Measurements from ENCODE around the gene KRTAP2-3.
"Not testable (repeated sequence)": the region's sequence is repeated elsewhere in the genome, so short reads cannot be mapped to it uniquely, and the experiment has no call there.

The KRTAP2-3 gene, protein sequence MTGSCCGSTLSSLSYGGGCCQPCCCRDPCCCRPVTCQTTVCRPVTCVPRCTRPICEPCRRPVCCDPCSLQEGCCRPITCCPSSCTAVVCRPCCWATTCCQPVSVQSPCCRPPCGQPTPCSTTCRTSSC

DNA sequence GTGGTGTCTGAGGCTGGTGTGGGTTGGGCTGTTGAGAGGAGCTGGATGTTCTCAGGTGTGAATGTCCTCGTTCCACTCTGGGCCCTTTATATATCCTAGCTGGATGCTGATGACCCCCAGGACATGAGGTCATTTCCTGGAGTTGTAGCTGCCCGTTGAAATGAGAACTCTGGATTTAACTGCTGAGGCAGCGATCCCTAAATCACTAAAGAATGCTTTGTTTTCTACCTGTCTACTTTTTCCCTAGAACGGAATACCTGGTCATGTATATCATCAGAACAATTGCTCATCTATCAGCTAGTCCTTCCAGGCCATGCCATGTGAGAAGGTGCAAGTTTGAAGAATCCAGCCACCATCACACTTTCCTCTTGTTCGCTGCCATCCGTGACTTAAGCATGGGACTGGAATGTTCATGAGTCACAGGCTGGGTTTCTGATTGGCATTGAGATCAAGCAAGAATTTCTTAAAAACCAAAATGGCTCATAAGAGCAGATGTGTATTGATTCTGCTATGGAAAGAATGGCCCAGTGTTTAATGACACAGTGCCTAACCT, at the start of gene KRTAP2-3:
TSS of gene KRTAP2-3 (minus strand) at position 63 of the 553 bp plus-strand sequence. CDS start 64 bp downstream, outside the sequence.
- ATAC-seq (peak; percentile 13), DNase-seq (ENCODE audit: low spot score in 2 of 2) (no peak)
- H3K9me3 Mint-ChIP-seq = peaks cover 2% of the 10 kb centered on the region
- H3K4me1 Mint-ChIP-seq = peaks cover 5% of the 10 kb centered on the region
- no peak within 1 kb of the TSS for H3K4me3 Mint-ChIP-seq
- no peaks in the 10 kb centered on the region for H3K36me3 Mint-ChIP-seq
- H3K27ac Mint-ChIP-seq = no peak within 1 kb of the TSS

DNA sequence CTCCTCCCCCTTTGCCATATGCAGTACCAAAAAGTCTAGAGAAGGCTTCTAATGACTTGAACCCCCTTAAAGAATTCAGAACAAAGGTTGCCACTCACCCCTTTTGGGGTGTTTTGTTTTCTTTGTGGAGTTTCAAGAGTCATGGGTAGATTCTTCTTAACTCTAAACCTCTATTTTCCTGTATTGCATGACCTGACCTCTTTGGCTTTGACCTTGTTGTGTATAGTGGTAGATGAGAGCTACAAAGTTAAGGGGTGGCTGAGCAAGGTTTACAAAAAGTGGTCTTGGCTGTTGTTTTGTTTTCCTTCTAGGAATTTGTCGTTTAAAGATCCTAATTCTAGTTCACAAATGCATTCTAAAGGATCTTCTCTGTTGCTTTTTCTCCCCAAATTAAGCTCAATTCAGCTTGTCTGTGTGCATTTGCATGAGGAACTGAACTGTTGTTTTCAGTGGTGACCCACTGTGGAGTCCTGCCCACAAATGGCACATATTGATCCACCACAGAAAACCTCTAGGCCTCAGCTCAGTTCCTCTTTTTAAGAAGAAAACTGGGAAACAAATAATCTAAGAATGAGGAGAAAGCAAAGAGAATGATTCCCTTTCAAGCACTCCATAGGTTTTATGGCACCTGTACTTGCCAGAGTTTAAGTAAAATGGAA, 48.9 kb upstream of the KRTAP2-3 start:
- not testable (repeated sequence) for H3K4me3 Mint-ChIP-seq, H3K27ac Mint-ChIP-seq

DNA sequence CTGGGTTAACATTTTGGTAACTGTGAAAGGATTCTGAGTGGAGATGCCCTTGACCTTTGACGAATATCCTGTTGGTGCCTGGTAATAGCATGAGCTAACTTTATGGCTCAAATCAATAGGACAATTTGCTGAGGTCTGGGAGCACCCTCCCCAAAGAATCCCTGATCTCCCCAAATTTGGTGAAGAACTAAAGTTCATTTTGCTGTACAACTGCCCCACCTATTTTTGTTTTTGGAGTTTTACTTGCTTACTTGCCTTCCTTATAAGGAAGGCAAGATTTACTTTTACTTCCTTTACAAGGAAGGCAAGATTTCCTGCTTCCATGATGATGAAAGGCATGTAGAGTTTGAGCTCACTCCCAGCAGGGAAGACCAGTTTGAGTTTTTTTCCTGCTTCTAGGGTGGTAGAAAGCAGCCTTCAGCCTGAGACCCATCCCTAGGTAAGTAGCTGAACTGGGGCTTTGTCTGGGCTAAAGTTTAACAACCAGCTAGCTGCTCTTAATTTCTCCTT, 48.1 kb upstream of the KRTAP2-3 start:
- ATAC-seq = no peak
- Mint-ChIP-seq H3K27ac (no peak overlapping the region), H3K4me3 (no peak overlapping the region), H3K9me3 (no peaks in the 10 kb centered on the region), H3K36me3 (no peaks in the 10 kb centered on the region), H3K4me1 (no peaks in the 10 kb centered on the region)
- no peak for DNase-seq (ENCODE audit: low spot score in 2 of 2)

More for the DNA sequence above, 48.9 kb upstream of the KRTAP2-3 start:
- DNase-seq (ENCODE audit: low spot score in 2 of 2); H3K4me1 Mint-ChIP-seq; H3K9me3 Mint-ChIP-seq; ATAC-seq; H3K36me3 Mint-ChIP-seq: not testable (repeated sequence)

DNA sequence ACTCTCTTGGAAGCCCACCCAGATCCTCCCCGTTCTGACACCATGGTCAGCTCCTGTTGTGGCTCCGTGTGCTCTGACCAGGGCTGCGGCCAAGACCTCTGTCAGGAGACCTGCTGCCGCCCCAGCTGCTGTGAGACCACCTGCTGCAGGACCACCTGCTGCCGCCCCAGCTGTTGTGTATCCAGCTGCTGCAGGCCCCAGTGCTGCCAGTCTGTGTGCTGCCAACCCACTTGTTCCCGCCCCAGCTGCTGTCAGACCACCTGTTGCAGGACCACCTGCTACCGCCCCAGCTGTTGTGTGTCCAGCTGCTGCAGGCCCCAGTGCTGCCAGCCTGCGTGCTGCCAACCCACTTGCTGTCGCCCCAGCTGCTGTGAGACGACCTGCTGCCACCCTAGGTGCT, 45.4 kb upstream of the KRTAP2-3 start, which contains the start of gene KRTAP4-9:
TSS of gene KRTAP4-9 (plus strand) at position 43 of the 400 bp plus-strand sequence. CDS start at position 43, 0 bp downstream.
- not testable (repeated sequence) for H3K4me3 Mint-ChIP-seq; ATAC-seq; H3K27ac Mint-ChIP-seq; H3K4me1 Mint-ChIP-seq; H3K9me3 Mint-ChIP-seq; H3K36me3 Mint-ChIP-seq; DNase-seq (ENCODE audit: low spot score in 2 of 2)

DNA sequence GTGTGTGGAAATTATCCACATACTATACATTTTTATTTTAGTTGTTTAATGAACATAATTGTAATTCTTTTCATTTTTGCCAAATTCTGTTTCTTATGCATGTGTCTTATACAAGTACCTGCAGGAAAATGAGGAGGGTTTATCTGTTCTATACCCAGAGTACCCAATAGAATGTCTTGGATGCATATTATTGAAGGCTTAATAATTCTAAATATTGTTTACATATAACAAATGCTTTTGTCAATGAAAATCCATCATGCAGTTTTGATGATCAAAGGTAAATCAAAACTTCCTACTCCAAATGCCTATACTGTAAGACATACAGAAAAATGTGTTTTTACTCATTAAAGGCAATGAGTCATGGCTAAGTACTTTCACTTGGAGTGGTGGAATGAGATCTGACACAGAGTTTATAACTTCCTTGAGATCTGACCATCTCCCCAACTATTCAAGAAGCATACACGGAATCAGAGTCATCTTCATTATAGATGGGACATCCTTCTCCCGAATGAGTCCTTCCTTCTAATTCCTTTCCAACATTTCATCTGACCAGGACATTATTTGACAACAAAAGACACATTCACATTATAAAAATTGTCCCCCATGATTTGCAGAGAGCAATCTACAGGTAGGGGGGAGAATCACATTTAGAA, 44.6 kb upstream of the KRTAP2-3 start:
- ATAC-seq; H3K27ac Mint-ChIP-seq; H3K4me3 Mint-ChIP-seq; H3K9me3 Mint-ChIP-seq; H3K36me3 Mint-ChIP-seq; DNase-seq (ENCODE audit: low spot score in 2 of 2); H3K4me1 Mint-ChIP-seq: not testable (repeated sequence)

DNA sequence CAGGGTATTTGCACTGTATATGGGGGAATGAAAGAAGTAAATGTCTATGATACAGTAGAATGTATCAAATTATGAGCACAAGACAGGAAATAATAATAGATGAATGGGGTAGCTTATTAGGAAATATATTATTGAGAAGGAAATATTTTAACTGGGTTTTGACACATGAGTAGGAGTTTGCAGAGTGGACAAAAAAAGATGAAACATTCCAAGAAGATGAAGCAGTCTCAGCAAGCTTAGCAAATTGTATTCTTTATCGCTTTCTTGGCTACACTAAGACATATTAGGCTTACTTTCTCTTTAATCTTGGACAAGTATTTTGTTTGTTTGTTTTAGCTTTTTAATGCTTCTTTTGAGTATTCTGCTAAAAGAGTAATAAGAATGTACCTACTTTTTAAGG, 44.0 kb upstream of the KRTAP2-3 start:
- Mint-ChIP-seq H3K36me3 (no peaks in the 10 kb centered on the region), H3K9me3 (no peaks in the 10 kb centered on the region), H3K27ac (no peak overlapping the region), H3K4me1 (no peaks in the 10 kb centered on the region), H3K4me3 (no peak overlapping the region)
- ATAC-seq = no peak
- DNase-seq (ENCODE audit: low spot score in 2 of 2) = no peak

DNA sequence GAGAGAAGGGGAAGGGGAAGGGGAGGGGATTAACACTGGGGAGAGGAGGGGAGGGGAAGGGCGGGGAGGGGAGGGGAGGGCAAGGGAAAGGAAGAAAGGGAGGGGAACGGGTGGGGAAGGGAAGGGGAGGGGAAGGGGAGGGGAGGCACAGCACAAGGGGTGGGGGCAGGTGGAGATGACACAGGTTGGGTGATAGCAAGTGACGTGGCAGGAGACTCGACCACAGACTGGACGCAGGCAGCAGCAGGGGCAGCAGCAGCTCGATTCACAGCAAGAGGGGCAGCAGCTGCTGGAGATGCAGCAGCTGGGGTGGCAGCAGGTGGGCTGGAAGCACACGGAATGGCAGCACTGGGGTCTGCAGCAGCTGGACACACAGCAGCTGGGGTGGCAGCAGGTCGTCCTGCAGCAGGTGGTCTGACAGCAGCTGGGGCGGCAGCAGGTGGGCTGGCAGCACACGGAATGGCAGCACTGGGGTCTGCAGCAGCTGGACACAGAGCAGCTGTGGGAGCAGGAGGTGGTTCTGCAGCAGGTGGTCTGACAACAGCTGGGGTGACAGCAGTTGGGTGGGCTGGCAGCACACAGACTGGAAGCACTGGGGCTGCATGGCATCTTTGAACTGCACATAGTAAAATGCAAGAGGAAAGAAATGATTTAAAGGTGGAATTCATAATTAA, 41.8 kb upstream of the KRTAP2-3 start, which contains the start of gene KRTAP4-16:
TSS of gene KRTAP4-16 (minus strand) at position 624 of the 674 bp plus-strand sequence. CDS start at position 624, 0 bp downstream.
- Mint-ChIP-seq H3K4me3 (no peak within 1 kb of the TSS), H3K9me3 (no peaks in the 10 kb centered on the region), H3K27ac (no peak within 1 kb of the TSS), H3K4me1 (no peaks in the 10 kb centered on the region), H3K36me3 (no peaks in the 10 kb centered on the region)
- no peak for ATAC-seq
- no peak for DNase-seq (ENCODE audit: low spot score in 2 of 2)

DNA sequence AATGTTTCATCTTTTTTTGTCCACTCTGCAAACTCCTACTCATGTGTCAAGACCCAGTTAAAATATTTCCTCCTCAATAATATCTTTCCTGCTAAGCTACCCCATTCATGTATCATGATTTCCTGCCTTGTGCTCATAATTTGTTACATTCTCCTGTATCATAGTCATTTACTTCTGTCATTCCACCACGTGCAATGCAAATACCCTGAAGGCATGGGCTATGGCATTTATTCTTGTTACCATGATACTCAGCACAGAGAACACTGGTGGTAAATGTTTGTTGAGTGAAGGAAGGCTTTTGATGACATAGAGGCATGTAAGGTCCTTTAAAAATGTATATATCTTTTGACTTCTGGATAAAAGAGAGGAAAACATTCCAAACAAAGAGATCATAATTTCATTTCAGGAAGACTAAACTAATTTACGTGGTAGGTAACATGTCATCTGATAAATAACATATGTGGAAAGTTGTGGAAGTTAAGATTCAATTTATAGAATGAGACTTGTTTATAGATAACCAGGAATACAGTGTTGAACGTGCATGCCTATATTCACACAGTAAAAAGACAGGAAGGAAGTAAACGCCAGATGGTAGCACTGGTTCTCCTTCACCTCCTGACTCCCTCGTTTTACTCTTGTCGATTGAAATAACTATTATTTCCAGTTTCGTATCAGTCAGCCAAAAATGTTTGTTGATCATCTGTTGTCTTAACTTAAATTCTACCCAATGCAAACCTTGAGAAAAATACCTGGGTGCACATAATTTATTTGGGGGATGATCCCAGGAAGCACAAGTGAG, 40.0 kb upstream of the KRTAP2-3 start:
- not testable (repeated sequence) for DNase-seq (ENCODE audit: low spot score in 2 of 2); ATAC-seq; H3K4me3 Mint-ChIP-seq; H3K9me3 Mint-ChIP-seq; H3K27ac Mint-ChIP-seq; H3K36me3 Mint-ChIP-seq; H3K4me1 Mint-ChIP-seq

DNA sequence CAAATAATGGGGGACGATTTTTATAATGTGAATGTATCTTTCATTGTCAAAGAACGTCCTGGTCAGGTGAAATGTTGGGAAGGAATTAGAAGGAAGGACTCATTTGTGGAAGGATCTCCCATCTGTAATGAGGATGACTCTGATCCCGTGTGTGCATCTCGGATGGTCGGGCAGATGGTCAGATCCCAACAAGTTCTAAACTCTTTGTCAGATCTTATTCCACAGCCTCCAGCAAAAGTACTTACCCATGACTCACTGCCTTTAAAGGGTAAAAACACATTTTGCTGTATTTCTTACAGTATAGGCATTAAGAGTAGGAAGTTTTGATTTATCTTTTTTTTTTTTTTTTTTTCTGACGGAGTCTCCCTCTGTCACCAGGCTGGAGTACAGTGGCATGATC, 38.6 kb upstream of the KRTAP2-3 start:
- H3K36me3 Mint-ChIP-seq = no peaks in the 10 kb centered on the region
- no peaks in the 10 kb centered on the region for H3K9me3 Mint-ChIP-seq
- DNase-seq (ENCODE audit: low spot score in 2 of 2) (no peak), ATAC-seq (no peak)
- H3K4me3 Mint-ChIP-seq = no peak overlapping the region
- no peaks in the 10 kb centered on the region for H3K4me1 Mint-ChIP-seq
- no peak overlapping the region for H3K27ac Mint-ChIP-seq

DNA sequence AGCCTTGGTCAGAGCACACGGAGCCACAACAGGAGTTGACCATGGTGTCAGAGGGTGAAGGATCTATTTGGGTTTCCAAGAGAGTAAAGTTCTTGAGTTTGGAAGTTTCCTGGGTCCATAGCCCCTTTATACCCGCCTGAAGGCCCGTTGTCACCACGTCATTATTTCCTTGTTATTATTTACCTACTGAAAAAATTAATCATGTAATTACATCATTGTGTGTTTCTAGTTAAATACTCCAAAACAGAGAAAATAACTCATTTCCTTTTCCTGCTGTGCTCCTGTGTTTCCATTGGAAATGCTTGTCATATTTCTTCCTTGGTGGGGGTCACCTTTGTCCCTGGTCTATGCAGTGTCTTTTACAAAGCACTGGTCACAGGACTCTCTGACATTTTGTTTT, 38.1 kb upstream of the KRTAP2-3 start, which contains the start of gene KRTAP4-8:
TSS of gene KRTAP4-8 (minus strand) at position 101 of the 400 bp plus-strand sequence. CDS start at position 43, 58 bp downstream.
- H3K9me3 Mint-ChIP-seq = no peaks in the 10 kb centered on the region

DNA sequence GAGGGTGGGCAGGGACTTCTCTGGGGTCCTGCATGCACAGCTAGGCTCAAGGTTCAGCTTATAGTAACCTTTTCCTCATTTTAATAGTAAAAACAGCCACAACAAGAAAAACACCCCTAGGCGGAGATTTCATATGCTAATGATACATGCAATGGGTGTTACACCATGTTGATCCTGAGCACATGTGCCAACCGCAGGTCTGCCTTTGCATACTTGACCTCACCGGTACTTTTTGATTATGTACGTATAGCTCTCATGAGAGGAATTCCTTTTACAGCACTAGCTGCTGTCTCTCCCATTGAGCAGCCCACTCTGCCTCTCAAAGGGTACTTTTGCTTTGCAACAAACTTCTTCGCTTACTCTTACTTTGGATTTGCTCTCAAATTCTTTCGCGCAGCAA, 36.1 kb upstream of the KRTAP2-3 start:
- H3K27ac Mint-ChIP-seq = no peak overlapping the region
- no peak for ATAC-seq
- H3K4me3 Mint-ChIP-seq = no peak overlapping the region

More for the DNA sequence above, 38.1 kb upstream of the KRTAP2-3 start, which contains the start of gene KRTAP4-8:
- Mint-ChIP-seq H3K36me3 (no peaks in the 10 kb centered on the region), H3K4me1 (no peaks in the 10 kb centered on the region), H3K27ac (no peak within 1 kb of the TSS), H3K4me3 (no peak within 1 kb of the TSS)
- ATAC-seq = no peak
- DNase-seq (ENCODE audit: low spot score in 2 of 2) = no peak

DNA sequence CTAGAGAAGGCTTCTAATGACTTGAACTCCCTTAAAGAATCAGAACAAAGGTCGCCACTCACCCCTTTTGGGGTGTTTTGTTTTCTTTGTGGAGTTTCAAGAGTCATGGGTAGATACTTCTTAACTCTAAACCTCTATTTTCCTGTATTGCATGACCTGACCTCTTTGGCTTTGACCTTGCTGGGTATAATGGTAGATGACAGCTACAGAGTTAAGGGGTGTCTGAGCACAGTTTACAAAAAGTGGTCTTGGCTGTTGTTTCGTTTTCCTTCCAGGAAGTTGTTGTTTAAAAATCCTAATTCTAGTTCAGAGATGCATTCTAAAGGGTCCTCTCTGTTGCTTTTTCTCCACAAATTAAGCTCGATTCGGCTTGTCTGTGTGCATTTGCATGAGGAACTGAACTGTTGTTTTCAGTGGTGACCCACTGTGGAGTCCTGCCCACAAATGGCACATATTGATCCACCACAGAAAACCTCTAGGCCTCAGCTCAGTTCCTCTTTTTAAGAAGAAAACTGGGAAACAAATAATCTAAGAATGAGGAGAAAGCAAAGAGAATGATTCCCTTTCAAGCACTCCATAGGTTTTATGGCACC, 28.9 kb upstream of the KRTAP2-3 start:
- H3K27ac Mint-ChIP-seq; ATAC-seq; DNase-seq (ENCODE audit: low spot score in 2 of 2); H3K36me3 Mint-ChIP-seq; H3K4me3 Mint-ChIP-seq; H3K4me1 Mint-ChIP-seq; H3K9me3 Mint-ChIP-seq: not testable (repeated sequence)

More for the DNA sequence above, 36.1 kb upstream of the KRTAP2-3 start:
- Mint-ChIP-seq H3K36me3 (no peaks in the 10 kb centered on the region), H3K9me3 (no peaks in the 10 kb centered on the region), H3K4me1 (no peaks in the 10 kb centered on the region)
- DNase-seq (ENCODE audit: low spot score in 2 of 2) = no peak

DNA sequence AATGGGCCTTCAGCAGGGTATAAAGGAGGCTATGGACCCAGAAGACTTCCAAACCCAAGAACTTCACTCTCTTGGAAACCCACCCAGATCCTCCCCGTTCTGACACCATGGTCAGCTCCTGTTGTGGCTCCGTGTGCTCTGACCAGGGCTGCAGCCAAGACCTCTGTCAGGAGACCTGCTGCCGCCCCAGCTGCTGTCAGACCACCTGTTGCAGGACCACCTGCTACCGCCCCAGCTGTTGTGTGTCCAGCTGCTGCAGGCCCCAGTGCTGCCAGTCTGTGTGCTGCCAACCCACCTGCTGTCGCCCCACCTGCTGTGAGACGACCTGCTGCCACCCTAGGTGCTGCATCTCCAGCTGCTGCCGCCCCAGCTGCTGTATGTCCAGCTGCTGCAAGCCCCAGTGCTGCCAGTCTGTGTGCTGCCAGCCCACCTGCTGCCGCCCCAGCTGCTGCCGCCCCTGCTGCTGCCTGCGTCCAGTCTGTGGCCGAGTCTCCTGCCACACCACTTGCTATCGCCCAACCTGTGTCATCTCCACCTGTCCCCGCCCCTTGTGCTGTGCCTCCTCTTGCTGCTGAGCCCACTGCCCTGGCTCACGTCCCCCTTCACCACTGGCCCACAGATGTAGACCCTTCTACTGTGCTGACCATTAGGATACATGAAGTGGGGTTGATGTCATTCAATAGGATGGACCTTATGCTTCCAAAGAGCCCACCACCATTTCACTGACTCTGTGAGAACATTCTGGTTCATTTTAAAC, 24.4 kb upstream of the KRTAP2-3 start, which contains the start of gene KRTAP4-7:
TSS of gene KRTAP4-7 (plus strand) at position 51 of the 757 bp plus-strand sequence. CDS start at position 108, 57 bp downstream.
- H3K36me3 Mint-ChIP-seq; H3K9me3 Mint-ChIP-seq; H3K4me3 Mint-ChIP-seq; H3K27ac Mint-ChIP-seq; ATAC-seq; H3K4me1 Mint-ChIP-seq; DNase-seq (ENCODE audit: low spot score in 2 of 2): not testable (repeated sequence)
